Activated naive CD4-positive, alpha-beta T cell treated with Interleukin-2 at 50 U/mL for 16 hours (primary cell): ENCODE measurements around the gene STAP1.
"Not testable (repeated sequence)": the region's sequence is repeated elsewhere in the genome, so short reads cannot be mapped to it uniquely, and the experiment has no call there.

ENCODE experiments used
- DNase-seq: peaks from one replicate; pipeline ENCODE4 v3.0.0-alpha.2; 2020

The STAP1 gene, protein sequence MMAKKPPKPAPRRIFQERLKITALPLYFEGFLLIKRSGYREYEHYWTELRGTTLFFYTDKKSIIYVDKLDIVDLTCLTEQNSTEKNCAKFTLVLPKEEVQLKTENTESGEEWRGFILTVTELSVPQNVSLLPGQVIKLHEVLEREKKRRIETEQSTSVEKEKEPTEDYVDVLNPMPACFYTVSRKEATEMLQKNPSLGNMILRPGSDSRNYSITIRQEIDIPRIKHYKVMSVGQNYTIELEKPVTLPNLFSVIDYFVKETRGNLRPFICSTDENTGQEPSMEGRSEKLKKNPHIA

DNA sequence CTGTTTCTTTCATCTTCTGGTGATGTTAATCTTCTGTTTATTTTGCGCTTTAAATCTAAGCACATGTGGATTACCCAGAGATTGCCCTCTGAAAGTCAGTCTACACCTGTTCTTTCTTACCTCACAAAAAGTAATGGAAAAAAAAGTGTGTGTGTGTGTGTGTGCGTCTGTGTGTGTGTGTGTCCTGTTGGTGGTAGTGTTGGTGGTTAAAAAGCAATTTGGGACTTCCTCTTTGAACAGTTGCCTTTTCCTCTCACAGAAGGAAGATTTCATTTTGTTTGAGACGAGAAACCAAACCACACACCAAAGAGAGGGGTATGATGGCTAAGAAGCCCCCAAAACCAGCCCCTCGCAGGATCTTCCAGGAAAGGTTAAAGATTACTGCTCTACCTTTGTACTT is at the start of gene STAP1:
Gene STAP1 (plus strand): TSS at position 235 of the 400 bp plus-strand sequence. CDS start 83 bp downstream, at position 318.
- no peak for DNase-seq

DNA sequence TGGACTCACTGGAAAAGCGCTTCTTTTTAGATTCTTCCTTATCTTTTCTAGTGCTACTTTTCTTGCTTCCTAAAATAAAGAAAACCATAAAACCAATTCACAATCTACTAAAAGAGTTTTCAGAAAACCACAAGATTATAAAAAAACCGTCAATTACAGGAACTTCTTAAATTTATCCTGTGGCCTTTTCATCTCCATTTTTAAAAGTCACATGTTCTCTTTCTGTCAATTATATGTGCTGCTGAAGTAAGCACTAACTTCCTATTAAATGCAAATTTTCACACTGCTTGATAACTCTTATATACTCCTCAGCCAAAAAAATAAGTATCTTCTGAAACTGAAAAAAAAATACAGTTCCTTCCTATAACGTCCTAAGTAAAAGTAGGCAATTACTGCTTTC is 46.0 kb upstream of the STAP1 start:
- DNase-seq, result no peak

DNA sequence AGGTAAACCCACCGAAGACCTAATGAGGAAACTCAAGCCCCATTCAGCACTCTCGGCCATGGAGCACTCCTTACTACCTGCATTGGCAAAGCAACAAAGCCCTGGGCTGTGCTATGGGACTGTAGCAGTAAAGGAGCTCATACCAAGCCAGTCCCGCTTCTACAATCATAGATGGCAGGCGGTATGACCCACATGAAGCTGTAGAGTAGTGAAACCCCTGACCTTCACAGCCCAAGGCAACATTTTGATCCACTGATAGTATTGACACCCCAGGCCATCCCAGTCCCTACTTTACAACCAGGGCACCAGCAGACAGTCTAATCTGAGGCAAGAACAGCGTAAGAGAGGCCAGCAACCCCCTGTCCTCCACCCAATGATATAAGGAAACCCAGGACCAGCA is 38.4 kb upstream of the STAP1 start:
- DNase-seq, result no peak

DNA sequence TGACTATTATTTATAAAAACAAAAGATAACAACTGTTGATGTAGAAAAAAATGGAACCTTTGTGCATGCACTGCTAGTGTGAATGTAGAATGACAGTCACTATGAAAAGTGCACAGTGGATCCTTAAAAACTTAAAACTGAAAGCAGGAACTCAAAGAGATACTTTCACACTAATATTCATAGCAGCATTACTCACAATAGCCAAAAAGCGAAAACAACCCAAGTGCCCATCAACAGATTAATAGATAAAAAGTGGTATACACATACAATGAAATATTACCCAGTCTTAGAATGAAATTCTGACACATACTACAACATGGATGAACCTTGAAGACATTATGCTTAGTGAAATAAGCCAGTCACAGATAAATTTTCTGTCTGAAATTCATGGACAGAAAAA is 37.0 kb upstream of the STAP1 start:
- no peak for DNase-seq

DNA sequence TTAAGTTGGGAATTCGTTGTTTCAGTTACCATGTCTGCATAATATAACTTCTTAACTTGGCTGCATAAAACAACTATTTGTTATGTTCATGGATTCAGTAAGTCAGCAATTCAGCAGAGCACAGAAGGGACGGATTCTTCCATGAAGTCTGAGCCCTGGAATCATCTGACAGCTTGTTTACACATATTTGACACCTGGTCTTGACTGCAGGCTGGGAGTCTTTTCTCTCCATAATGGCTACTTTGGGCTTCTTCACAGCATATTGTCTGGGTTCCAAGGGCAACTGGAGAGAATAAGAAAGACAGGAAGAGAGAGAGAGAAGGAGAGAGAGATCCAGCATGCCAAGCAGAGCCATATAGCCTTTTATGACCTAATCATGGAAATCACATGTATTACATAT is 36.3 kb upstream of the STAP1 start:
- no peak for DNase-seq

DNA sequence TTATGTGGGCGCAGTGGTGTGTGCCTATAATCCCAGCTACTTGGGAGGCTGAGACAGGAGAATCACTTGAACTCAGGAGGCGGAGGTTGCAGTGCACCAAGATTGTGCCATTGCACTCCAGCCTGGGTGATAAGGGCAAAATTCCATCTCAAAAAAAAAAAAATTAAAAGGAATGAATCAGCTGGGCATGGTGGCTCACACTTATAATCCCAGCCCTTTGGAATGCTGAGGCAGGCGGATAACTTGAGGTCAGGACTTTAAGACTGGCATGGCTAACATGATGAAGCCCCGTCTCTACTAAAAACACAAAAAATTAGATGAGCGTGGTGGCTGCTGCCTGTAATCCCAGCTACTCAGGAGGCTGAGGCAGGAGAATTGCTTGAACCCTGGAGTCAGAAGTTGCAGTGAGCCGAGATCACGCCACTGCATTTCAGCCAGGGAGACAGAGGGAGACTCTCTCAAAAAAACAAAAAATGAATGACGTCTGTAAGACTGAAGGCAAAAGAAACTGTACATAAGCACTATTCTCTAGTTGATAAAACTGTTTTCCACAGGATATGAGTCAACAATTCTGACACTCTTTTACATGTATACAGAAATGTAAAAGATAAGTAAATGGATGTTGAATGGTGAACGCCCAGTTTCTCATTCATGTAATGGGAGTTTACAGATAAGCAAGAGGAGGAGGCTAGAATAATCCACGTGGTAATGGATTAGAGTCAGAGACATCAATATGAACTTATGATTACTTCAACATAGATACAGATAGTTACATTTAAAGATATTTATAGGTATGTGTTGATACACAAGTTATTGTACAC is 35.5 kb upstream of the STAP1 start:
- DNase-seq, result no peak

DNA sequence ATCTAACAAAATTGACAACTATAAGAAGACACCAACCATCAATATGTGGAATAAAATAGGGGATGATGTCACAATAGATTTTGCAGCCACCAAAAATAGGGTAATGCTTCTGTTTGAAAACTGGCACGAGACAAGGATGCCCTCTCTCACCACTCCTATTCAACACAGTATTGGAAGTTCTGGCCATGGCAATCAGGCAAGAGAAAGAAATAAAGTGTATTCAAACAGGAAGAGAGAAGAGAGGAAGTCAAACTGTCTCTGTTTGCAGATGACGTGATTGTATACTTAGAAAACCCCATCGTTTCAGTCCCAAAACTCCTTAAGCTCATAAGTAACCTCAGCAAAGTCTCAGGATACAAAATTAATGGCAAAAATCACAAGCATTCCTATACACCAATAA is 34.4 kb upstream of the STAP1 start:
- not testable (repeated sequence) for DNase-seq

DNA sequence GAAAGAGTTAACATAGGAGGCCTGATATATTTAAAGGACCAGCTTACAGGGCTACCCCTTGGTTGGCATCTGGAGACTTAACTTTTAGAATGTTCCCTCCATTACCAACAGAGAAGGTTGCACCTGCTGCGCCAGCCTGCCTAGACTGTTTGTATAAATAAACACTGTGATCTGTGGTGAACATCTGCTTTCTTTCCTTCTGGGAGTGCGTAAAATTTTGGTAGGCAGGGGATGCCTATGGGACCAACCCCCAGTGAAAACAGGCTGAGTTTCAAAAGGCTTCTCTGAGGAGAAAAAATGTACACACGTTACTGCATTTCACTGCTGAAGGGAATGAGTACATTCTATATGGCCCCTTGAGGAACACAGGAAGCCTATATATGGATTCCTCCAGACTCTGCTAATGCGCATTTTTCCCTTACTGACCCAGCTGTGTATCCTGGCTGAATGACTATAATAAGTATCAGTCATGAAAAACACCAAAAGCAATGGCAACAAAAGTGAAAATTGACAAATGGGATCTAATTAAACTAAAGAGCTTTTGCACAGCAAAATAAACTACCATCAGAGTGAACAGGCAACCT is 27.1 kb upstream of the STAP1 start:
- no peak for DNase-seq

DNA sequence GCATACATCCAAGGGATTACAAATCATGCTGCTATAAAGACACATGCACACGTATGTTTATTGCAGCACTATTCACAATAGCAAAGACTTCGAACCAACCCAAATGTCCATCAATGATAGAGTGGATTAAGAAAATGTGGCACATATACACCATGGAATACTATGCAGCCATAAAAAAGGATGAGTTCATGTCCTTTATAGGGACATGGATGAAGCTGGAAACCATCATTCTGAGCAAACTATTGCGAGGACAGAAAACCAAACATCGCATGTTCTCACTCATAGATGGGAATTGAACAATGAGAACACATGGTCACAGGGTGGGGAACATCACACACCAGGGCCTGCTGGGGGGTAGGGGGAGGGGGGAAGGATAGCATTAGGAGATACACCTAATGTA is 26.1 kb upstream of the STAP1 start:
- DNase-seq, result not testable (repeated sequence)

DNA sequence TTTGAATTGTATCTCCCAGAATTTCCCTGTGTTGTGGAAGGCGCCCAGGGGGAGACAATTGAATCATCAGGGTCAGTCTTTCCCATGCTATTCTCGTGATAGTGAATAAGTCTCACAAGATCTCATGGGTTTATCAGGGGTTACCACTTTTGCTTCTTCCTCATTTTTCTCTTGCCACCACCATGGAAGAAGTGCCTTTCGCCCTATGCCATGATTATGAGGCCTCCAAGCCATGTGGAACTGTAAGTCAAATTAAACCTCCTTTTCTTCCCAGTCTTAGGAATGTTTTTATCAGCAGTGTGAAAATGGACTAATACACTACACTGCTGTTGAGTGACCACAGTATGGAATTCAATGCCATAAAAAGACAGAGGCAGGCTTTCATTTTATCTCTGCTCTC is 25.4 kb upstream of the STAP1 start:
- DNase-seq, result no peak

DNA sequence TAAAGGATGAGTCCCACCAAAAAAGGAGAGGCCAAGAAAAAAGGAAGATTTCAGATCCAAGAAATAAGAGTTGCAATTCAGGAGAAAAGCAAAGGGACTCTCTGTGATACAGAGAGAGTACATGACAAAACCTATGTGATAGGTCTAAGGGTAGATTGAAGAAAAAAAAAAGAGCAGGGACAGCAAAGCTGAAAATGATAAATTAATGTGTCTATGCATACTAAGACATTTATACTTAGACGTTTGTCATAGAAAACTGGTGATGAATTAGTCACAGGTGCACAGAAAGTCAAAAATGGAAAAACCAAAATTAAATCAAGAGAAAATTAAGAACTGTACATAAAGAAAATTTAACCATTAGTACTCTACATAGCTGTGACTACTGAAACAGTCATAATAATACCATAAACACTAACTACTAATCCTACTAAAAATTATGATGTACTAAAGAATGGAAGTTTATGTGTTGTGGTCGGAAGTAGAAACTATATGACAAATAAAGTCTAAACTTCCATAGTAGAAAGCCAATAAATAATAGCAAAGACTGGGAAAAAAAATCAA is 23.2 kb upstream of the STAP1 start:
- DNase-seq, result no peak

DNA sequence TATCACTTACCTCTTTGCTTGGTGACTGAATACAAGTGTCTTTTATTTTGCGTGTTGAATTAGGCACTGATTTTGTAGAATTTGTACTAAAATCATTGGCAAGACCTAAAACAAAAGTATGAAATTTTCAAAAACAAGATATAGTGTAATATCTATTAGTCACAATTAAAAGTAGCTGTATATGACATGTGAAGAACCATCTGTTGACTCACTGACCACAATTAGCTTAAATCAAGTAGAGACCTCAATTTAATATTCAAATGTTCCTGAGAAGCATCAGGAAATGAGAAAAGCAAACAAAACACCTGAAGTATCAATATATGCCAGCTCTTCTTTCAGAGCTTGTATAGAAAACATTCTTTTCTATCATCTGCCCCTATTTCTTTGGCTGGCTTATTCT is 18.7 kb upstream of the STAP1 start:
- no peak for DNase-seq

DNA sequence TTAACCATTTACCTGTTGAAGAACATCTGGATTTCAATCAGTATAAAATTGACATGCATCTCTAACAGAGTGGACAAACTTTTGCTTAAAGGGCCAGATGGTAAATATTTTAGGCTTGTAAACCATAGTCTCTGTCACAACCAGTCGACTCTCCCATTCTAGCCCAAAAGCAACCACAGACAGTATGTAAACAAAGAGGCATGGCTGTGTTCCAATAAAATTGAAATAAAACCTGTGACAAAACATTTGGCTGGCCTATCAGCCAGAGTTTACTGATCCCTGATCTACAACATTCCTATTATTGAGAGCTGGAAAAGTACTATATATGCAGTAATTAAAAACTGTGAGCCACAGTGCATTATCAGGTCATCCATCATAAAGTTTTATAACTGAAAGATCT is 16.5 kb upstream of the STAP1 start:
- DNase-seq, result no peak

DNA sequence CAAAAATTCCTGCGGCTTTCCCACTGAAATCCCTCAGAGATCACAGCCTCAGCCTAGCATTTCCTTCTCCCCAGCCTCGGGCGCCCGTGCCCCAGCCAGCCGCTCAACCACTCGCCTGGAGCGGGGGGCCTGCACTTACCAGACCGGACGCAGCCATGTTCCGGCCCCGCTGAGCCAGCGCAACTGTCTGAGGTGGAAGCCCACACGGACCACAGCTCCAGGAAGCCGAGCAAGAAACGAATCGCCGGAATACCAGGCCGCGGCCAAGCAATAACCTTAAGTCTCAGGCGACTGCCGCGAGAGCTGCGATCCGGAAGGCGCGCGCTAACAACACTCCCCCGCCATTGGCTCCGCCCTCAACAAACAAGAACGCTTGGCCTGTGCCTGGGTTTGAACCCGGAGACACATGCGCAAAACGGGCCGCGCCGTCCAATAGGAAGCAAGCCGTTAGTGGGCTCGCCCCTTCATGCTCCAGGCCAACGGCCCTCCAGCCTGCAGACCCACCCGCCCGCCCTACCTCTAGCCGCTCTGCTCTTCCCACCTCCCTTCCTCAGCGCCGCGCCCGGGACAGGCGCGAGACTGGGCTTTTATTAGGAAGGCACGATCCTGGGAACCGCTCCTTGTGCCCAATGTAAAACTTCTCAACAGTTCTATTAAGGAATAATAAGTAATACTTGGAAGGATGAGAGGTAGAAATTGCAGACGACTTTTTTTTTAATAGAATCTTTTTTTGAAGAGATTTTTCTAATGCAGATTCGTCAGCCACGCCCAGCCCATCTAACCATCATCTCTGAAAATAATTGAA is 13.1 kb upstream of the STAP1 start, which contains the start of gene CENPC:
Gene CENPC (minus strand): TSS at position 305 of the 805 bp plus-strand sequence. CDS start 148 bp downstream, at position 157.
- peak; percentile 93 for DNase-seq

DNA sequence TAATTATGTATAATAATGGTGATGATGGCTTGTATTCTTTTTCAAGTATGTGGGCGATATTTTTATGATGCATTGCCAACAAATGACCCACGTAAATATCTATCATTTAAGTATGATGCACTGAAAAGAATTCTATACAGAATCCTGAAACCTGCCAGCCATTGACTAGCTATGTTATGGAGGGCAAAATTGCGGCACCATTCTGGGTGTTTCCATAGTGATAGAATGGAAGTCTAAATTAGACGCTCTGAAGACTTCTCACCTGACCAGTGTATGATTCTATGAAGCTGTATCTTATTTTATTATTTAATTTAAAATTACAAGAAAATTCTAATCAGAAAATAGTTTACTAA is 12.5 kb upstream of the STAP1 start:
- no peak for DNase-seq

DNA sequence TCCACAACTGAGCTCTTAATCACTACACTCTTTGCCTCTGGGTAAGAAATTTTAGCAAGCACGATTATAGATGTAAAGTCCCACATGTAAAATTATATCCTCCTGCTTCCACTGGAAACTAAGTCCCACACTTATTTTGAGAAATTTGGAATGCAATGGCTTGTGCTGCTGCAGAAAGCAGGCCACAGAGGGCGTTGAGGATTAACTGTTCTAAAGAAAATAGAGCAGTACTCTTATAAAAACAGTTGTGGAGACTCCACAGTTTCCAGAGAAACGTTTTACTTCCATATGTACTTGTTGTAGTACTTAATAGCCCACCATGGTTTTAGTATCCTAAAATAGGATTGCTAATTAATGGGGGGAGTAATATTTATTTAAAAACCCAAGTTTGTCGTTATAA is 11.6 kb upstream of the STAP1 start:
- no peak for DNase-seq

DNA sequence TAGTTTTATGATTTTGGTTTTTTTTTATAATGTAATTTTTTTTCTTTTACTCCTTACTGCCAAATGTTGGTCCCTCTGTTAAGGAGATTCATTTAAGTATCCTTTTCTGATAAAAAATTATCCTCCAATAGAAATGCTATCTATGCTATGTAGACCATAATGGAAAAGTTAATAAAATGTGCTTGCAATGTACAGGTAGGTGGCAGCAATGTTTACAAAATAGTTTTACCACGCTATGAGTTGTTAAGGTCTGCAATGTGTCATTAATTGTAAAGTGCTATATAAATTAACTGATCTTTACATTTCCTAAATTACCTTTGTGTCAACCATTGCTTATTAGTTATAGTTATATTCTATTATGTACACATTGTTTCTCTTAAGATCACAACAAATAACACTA is 9.4 kb upstream of the STAP1 start:
- DNase-seq, result no peak

DNA sequence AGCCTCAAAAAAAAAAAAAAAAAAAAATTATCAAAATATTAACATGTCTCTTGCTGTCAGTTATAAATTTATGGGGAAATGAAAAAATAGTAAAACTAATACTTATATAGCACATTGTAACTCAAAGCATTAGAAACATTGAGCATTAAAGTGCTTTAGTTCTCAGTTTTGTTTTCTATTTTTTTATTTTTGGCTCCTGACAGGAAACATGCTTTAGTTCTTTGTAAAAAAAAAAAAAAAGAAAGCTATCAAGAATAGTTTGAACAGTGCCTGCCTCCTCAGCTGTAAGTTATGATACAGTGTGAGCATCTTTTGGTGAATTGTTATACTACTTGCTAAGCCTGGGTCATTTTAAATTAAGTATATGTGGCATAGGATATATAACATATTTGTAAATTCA is 8.1 kb upstream of the STAP1 start:
- DNase-seq, result no peak

DNA sequence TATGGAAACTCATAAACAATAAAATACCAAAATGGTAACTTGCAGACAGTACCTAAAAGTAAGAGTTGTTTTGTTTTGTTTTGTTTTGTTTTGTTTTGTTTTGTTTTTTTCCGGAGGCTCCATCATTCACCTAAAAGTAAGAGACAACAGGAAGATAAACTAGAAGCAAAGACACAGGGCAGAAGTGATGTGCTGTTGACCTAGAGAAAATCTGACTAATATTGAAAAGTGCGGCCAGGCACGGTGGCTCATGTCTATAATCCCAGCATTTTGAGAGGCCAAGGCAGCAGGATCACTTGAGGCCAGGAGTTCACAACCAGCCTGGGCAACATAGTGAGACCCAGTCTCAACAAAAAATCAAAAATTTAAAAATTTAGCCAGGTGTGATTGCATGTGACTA is 7.7 kb upstream of the STAP1 start:
- DNase-seq, result no peak

DNA sequence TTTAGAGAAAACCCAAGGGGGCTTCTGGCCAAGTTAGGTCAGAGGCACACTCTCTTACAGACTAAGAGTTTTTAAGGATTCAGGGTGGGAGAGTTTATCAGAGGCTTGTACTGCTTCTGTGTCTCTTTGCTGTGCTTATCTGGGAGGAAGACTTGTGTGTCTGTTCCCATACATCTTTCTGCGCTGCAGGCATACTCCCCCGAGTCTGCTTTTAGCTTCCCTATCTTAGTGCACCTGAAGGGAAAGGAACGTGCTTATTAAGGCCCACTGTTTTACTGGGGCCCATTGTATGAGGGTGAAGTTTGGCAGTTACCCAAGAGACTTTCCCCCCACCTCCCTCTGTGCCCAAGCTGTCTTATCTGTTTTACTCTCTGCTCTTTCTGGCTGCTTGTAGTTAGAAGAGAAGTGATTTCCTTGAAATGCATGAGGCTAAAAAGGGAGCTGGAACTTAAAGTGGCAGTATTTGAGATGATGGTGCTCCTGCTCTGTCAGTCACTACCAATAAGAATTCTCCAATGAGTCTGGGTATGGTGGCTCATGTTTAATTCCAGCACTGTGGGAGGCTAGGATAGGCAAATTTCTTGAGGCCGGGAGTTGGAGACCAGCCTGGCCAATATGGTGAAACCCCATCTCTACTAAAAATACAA is 6.3 kb upstream of the STAP1 start:
- DNase-seq, result not testable (repeated sequence)

DNA sequence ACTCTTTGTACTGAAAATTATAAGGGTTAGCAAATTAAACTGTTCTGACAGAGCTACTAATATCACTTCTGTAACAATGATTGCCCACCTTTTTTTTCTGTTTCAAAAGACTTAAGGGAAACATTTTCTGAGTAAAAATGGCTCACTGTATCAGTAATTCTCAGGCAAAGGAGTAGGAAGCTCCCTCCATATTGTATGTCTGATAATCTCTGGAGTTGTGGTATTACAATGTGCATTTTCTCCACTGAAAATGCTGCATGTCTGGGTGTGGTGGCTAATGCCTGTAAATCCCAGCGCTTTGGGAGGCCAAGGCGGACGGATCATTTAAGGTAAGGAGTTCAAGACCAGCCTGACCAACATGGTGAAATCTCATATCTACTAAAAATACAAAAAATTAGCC is 4.4 kb upstream of the STAP1 start:
- no peak for DNase-seq

DNA sequence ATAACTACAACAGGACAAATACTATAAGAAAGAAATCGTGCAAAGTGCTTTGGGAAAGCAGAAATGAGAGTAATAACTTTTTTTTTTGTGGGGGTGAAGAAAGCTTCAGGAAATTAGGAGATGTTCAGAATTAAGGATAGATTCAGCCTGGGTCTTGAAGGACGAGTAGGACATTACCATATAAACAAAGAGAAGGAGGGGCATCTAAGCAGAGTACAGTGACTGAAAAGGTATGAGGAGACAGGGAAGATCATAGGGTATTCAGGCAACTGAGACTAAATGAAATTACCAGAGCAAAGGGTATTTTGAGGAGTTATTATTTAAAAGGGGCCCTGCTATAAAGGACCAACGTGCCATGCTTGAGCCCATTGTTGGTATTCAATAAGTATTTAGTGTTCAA is 3.1 kb upstream of the STAP1 start:
- DNase-seq, result no peak
